Right lung (tissue), 5 donors: ENCODE measurements around the gene FOSL1. TPM values are rescaled to one million over a fixed set of nuclear protein-coding genes. Genes with fewer than 3 reads are reported as not detected.
"Not testable (repeated sequence)": the region's sequence is repeated elsewhere in the genome, so short reads cannot be mapped to it uniquely, and the experiment has no call there.

Experiments used
- DNase-seq, 2 donors: peaks; one replicate each; pipeline ENCODE4 v3.0.0-alpha.2; 2013
- polyA plus RNA-seq, 5 donors: library from polyadenylated mRNA; unstranded; fragments of 120-200 nt; gene quantifications; one replicate each; pipeline versions ENCODE4 v1.2.1 to v1.2.3, GENCODE V29; 2013; ENCODE audit warnings: inconsistent platforms in 1 of 5, low replicate concordance in 1 of 5; ENCODE audit not compliant: insufficient read length in 5 of 5, insufficient read depth in 1 of 5

FOSL1 gene
- polyA plus RNA-seq, 5 donors = 0.12 to 0.19 (median 0.13) TPM; not detected in 2

GRCh38 chr11:65853246-65853979 is 46.8 kb downstream of the FOSL1 start:
- DNase-seq = no peak

- no peak for DNase-seq
Measured at GRCh38 chr11:65852508-65853245, 47.5 kb downstream of the FOSL1 start.

- DNase-seq = no peak
Measured at GRCh38 chr11:65851811-65852507, 48.2 kb downstream of the FOSL1 start.

GRCh38 chr11:65851083-65851579 is 49.1 kb downstream of the FOSL1 start:
- no peak for DNase-seq

- DNase-seq = no peak
Measured at GRCh38 chr11:65850217-65851082, 49.7 kb downstream of the FOSL1 start.

- DNase-seq = no peak
Measured at GRCh38 chr11:65849771-65850216, 50.4 kb downstream of the FOSL1 start.

- DNase-seq = no peak
Measured at GRCh38 chr11:65849366-65849765, 50.8 kb downstream of the FOSL1 start.

GRCh38 chr11:65848693-65849092 is 51.5 kb downstream of the FOSL1 start:
- DNase-seq = not testable (repeated sequence)

GRCh38 chr11:65847746-65848145 is 52.4 kb downstream of the FOSL1 start:
- no peak for DNase-seq

GRCh38 chr11:65844231-65844872 is 55.8 kb downstream of the FOSL1 start:
- DNase-seq = no peak

GRCh38 chr11:65843811-65844210 is 56.4 kb downstream of the FOSL1 start:
- no peak for DNase-seq

GRCh38 chr11:65842144-65842543 is 58.0 kb downstream of the FOSL1 start:
- DNase-seq = no peak

Other genes starting within 250 kb of the FOSL1 start
- 10 to 100 TPM; 43.0 to 68.0 (median 53.2) TPM for gene RELA, start 237.5 kb downstream of the FOSL1 start, polyA plus RNA-seq
- 10 to 100 TPM; 52.2 to 68.8 (median 62.9) TPM for gene KAT5, start 188.1 kb downstream of the FOSL1 start, polyA plus RNA-seq
- 10 to 100 TPM; 32.4 to 67.8 (median 41.4) TPM for gene RNASEH2C, start 179.6 kb downstream of the FOSL1 start, polyA plus RNA-seq
- gene AP5B1, start 119.4 kb downstream of the FOSL1 start, polyA plus RNA-seq = 1 to 10 TPM; 2.2 to 4.2 (median 3.4) TPM
- gene OVOL1, start 113.3 kb downstream of the FOSL1 start, polyA plus RNA-seq = under 1 TPM; 0.07 to 0.60 (median 0.29) TPM
- 1 to 10 TPM; 1.6 to 5.2 (median 3.1) TPM for gene SNX32, start 66.4 kb downstream of the FOSL1 start, polyA plus RNA-seq
- gene CFL1, start 42.2 kb downstream of the FOSL1 start, polyA plus RNA-seq = 100 to 1,000 TPM; 574 to 838 (median 723) TPM
- 10 to 100 TPM; 37.0 to 57.3 (median 48.7) TPM for gene MUS81, start 40.0 kb downstream of the FOSL1 start, polyA plus RNA-seq
- 100 to 1,000 TPM; 107 to 194 (median 144) TPM for gene EFEMP2, start 27.6 kb downstream of the FOSL1 start, polyA plus RNA-seq
- gene CTSW, start 20.6 kb downstream of the FOSL1 start, polyA plus RNA-seq = 1 to 10 TPM; 2.6 to 6.3 (median 6.1) TPM
- 10 to 100 TPM; 72.3 to 87.4 (median 76.5) TPM for gene FIBP, start 11.9 kb downstream of the FOSL1 start, polyA plus RNA-seq
- 10 to 100 TPM; 10.2 to 37.1 (median 11.4) TPM for gene CCDC85B, start 9.7 kb downstream of the FOSL1 start, polyA plus RNA-seq
- gene C11orf68, start 18.7 kb upstream of the FOSL1 start, polyA plus RNA-seq = 10 to 100 TPM; 29.8 to 44.0 (median 38.6) TPM
- gene DRAP1, start 19.0 kb upstream of the FOSL1 start, polyA plus RNA-seq = 100 to 1,000 TPM in 1 of 5 donors, 10 to 100 TPM in 4; 66.5 to 143 (median 81.8) TPM
- under 1 TPM; 0.21 to 0.62 (median 0.44) TPM for gene TSGA10IP, start 45.1 kb upstream of the FOSL1 start, polyA plus RNA-seq
- gene SART1, start 61.3 kb upstream of the FOSL1 start, polyA plus RNA-seq = 10 to 100 TPM; 34.7 to 51.6 (median 40.9) TPM
- gene EIF1AD, start 101.8 kb upstream of the FOSL1 start, polyA plus RNA-seq = 10 to 100 TPM; 25.8 to 28.0 (median 26.7) TPM
- 100 to 1,000 TPM; 200 to 305 (median 225) TPM for gene BANF1, start 102.1 kb upstream of the FOSL1 start, polyA plus RNA-seq
- 1 to 10 TPM in 2 of 5 donors, under 1 TPM in 2, not detected in 1; 0.30 to 1.8 (median 1.1) TPM for gene CST6, start 111.6 kb upstream of the FOSL1 start, polyA plus RNA-seq
- under 1 TPM in 1 of 5 donors, not detected in 4; 0.11 TPM for gene CATSPER1, start 126.1 kb upstream of the FOSL1 start, polyA plus RNA-seq
- gene GAL3ST3, start 148.8 kb upstream of the FOSL1 start, polyA plus RNA-seq = under 1 TPM; 0.18 to 0.24 (median 0.19) TPM
- gene SF3B2, start 152.0 kb upstream of the FOSL1 start, polyA plus RNA-seq = 100 to 1,000 TPM; 168 to 227 (median 205) TPM
- 10 to 100 TPM; 44.7 to 57.6 (median 49.0) TPM for gene PACS1, start 169.9 kb upstream of the FOSL1 start, polyA plus RNA-seq